RWPE1 (cell line): Measurements from ENCODE around the gene MCFD2.
"Not testable (repeated sequence)": the region's sequence is repeated elsewhere in the genome, so short reads cannot be mapped to it uniquely, and the experiment has no call there.

ENCODE experiments used
- CTCF ChIA-PET: fragments of 350-600 bp; sonication (Branson Sonifier 250); formaldehyde crosslinking; extraction: SDS; loops from one replicate; lab custom pipeline; 2021; lab: Yijun Ruan, JAX
- POLR2A ChIA-PET: fragments of 400-600 bp; formaldehyde crosslinking; extraction: SDS; loops from one replicate; lab custom pipeline; 2020; ENCODE audit warnings: antibody characterized with exemption; ENCODE audit not compliant: low non-redundant PET; lab: Yijun Ruan, JAX
- DNase-seq: peaks from one replicate; pipeline ENCODE4 v3.0.0; 2012; ENCODE audit warnings: low spot score
- H3K27ac ChIP-seq: fragments of 450-650 bp; 2 replicates; pipeline ENCODE4 v1.5.1; 2017
- CTCF ChIP-seq: fragments of 450-650 bp; conservative IDR thresholded peaks from 2 replicates; pipeline ENCODE4 v1.5.1; 2017; ENCODE audit warnings: low read depth, mild to moderate bottlenecking

The MCFD2 gene

GRCh38 chr2:46909150-46909549 lies 6.5 kb downstream of the MCFD2 start:
- DNase-seq = no peak
- no peak for TF ChIP-seq CTCF
- ChIA-PET CTCF (interaction anchor here (0.5 to 1.6 kb wide), 5 partner anchors 10 to 949 kb away, joined by 3 to 5 read pairs (median 3); no protein-coding TSS in a partner anchor), POLR2A (no interaction called here)
- H3K27ac ChIP-seq = peak overlapping the region; percentile 67

GRCh38 chr2:46904908-46905678 lies 10.5 kb downstream of the MCFD2 start:
- DNase-seq, POLR2A ChIA-PET, H3K27ac ChIP-seq, CTCF ChIA-PET: not testable (repeated sequence)

- H3K27ac ChIP-seq, POLR2A ChIA-PET, CTCF ChIA-PET, DNase-seq: not testable (repeated sequence)
Measured at GRCh38 chr2:46902980-46903379, 12.6 kb downstream of the MCFD2 start.

GRCh38 chr2:46902465-46902864 lies 13.1 kb downstream of the MCFD2 start:
- no peak for TF ChIP-seq CTCF
- H3K27ac ChIP-seq = no peak overlapping the region
- CTCF ChIA-PET = no interaction called here
- no peak for DNase-seq
- POLR2A ChIA-PET = no interaction called here

- no peak for TF ChIP-seq CTCF
- ChIA-PET POLR2A (interaction anchor here (0.5 kb wide), 1 partner anchor 403 kb away, joined by 3 read pairs; no protein-coding TSS in a partner anchor), CTCF (no interaction called here)
- DNase-seq = no peak
- no peak overlapping the region for H3K27ac ChIP-seq
Measured at GRCh38 chr2:46901611-46902010, 14.0 kb downstream of the MCFD2 start.

GRCh38 chr2:46900381-46900780 lies 15.2 kb downstream of the MCFD2 start:
- CTCF ChIA-PET = no interaction called here
- no peak overlapping the region for H3K27ac ChIP-seq
- POLR2A ChIA-PET = no interaction called here
- TF ChIP-seq CTCF = no peak
- DNase-seq = no peak

GRCh38 chr2:46899053-46899452 lies 16.6 kb downstream of the MCFD2 start:
- no peak overlapping the region for H3K27ac ChIP-seq
- no peak for TF ChIP-seq CTCF
- DNase-seq = no peak
- ChIA-PET CTCF (no interaction called here), POLR2A (no interaction called here)
